Activated T-cell treated with anti-CD3 and anti-CD28 coated beads, Interleukin-2, amount 50 U/mL, for 72 hours (primary cell): ENCODE results near the gene RNF13. TPM values are rescaled to one million over a fixed set of nuclear protein-coding genes. Genes with fewer than 3 reads are reported as not detected.

Experiments used
- total RNA-seq, 2 donors: library from RNA; stranded (reverse); gene quantifications; one replicate each; pipeline ENCODE4 v1.2.3, GENCODE V29; 2022

RNF13 gene
- total RNA-seq, 2 donors from 2014 or later, result 45.0 to 47.3 TPM

Other genes with a start within 250 kb of the RNF13 start
- gene WWTR1, start 155.2 kb upstream of the RNF13 start, total RNA-seq, result under 1 TPM; 0.53 to 0.95 TPM
- gene COMMD2, start 60.7 kb upstream of the RNF13 start, total RNA-seq, result 10 to 100 TPM; 35.3 to 40.6 TPM
- not detected for gene ANKUB1, start 20.7 kb upstream of the RNF13 start, total RNA-seq
- gene PFN2, start 157.7 kb downstream of the RNF13 start, total RNA-seq, result 1 to 10 TPM; 3.2 to 5.9 TPM